Germinal center (tissue), 1 donor: ENCODE data around the gene BPNT1.
"Not testable (repeated sequence)": the region's sequence is repeated elsewhere in the genome, so short reads cannot be mapped to it uniquely, and the experiment has no call there.

Source experiments
- DNase-seq: peaks from one replicate; pipeline ENCODE4 v3.0.0; 2012; ENCODE audit warnings: mixed read lengths, low spot score

Gene BPNT1

GRCh38 chr1:220089650-220090556 is at the start of gene BPNT1:
Gene BPNT1, minus strand, starts transcription at chr1:220089788. Its CDS starts 9,942 bp downstream, at chr1:220079846.
- peak; percentile 87 for DNase-seq

- no peak for DNase-seq
Measured at GRCh38 chr1:220137019-220137786, 47.6 kb upstream of the BPNT1 start.

- no peak for DNase-seq
Measured at GRCh38 chr1:220135755-220136154, 46.2 kb upstream of the BPNT1 start.

DNA sequence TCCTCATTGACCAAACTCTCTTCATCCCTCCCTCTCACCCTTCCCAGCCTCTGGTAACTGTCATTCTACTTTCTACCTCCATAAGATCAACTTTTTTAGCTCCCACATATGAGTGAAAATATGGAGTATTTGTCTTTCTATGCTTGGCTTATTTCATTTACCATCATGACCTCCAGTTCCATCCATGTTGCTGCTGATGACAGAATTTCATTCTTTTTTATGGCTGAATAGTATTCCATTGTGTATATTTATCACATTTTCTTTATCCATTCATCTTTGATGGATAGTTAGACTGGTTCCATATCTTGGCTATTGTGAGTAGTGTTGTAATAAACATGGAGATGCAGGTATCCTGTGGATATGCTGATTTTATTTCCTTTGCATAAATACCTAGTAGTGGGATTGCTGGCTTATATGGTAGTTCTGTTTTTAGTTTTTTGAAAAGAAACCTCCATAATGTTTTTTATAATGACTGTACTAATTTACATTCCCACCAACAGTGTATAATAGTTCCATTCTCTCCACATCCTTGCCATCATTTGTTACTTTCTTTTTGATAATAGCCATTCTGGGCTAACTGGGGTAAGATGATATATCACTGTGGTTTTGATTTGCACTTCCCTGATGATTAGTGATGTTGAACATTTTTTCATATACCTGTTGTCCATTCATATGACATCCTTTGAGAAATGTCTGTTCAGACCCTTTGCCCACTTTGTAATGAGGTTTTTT is 40.1 kb upstream of the BPNT1 start:
- DNase-seq: no peak

- DNase-seq: no peak
Measured at GRCh38 chr1:220127076-220127475, 37.5 kb upstream of the BPNT1 start.

DNA sequence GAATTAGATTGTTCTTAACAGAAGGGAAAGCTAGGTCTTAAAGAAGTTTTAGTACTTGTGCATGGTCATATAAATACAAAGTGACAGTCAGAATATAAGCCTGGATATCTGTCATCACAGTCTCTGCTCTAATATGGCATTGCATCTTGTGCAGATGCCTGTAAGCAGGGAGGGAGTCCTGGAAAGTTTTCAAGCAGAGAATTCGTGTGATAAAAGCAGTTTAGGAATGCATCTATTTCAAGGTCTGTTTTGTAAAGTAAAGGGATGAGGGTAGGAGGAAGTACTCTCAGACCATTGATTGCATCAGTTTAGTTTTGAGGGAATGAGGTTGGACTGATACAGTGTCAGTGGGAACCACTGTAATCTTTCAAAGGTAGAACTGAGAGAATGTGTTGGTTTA is 35.0 kb upstream of the BPNT1 start:
- DNase-seq: no peak

DNA sequence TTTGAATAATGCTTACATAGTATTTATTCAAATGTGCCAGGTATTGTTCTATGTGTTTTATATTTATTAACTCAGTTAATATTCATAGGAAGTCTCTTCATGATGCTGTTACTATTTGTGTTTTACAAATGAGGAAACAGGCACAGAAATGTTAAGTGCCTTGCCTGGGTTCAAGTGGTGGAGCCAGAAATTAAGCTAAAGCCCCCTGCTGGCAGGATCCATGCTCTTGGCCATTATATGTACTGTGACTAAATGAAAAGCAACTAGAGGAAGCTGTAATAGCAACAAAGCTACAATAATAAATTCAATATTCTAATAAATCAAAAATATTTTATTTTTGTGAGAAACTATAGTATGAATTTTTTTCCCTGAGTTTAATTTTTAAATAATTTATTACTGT is 34.3 kb upstream of the BPNT1 start:
- no peak for DNase-seq

DNA sequence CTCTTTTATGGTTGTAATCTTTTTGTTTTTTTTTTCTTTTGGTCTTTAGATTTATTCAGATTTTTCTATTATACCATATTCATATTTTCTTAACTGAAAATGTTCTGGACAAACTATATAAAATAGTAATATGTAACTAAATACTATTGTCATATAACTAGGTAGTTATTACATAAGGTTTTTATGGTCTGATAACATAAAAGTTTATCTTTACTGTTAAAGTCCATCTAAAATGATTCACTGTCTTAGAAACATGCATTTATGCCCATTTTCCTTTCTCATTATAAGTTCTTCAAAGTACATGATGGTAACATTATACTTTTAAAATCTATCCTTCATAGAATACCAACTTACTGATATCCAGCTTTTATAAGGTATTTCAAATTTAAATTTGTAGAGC is 33.5 kb upstream of the BPNT1 start:
- no peak for DNase-seq

GRCh38 chr1:220121791-220122530 is 32.4 kb upstream of the BPNT1 start:
- DNase-seq: no peak

GRCh38 chr1:220119043-220119512 is 29.5 kb upstream of the BPNT1 start:
- DNase-seq: no peak

DNA sequence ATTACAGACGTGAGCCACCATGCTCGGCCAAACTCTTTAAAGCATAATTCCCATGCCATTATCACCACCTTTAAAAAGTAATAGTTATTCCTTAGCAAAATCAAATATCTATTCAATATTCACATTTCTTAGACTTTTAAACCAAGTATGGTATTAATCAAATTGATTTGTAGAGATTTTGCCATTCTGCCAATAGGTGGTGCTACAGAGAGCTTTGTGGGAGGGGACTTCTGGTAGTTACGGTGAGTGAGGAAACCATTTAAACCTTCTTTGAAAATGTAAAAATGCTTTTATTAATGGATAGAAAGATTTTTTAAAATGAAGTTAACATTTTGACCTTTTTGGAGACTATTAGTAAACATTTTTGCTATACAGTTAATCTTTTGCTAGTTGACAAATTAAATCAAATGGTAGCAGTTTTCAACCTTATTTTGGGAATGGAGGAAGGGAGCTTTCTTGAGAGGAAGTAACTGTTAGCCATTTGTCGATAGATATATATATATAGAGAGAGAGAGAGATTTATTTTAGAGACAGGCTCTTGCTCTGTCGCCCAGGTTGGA is 23.6 kb upstream of the BPNT1 start:
- DNase-seq: peak; percentile 59

- not testable (repeated sequence) for DNase-seq
Measured at GRCh38 chr1:220112600-220112999, 23.0 kb upstream of the BPNT1 start.

DNA sequence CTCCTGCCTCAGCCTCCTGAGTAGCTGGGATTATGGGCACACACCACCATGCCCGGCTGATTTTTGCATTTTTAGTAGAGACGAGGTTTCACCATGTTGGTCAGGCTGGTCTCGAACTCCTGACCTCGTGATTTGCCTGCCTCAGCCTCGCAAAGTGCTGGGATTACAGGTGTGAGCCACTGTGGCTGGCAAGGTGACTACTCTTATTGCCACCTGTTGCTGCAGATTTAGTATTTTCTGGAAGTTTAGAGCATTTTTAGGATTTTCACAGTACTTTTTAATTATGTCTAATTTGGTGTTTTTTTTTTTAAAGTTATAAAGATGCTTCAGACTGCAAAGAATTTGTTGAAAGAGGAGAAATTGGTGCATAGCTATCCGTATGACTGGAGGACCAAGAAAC is 20.9 kb upstream of the BPNT1 start:
- DNase-seq: not testable (repeated sequence)

- DNase-seq: no peak
Measured at GRCh38 chr1:220099826-220100225, 10.2 kb upstream of the BPNT1 start.

GRCh38 chr1:220094016-220094911 is 4.7 kb upstream of the BPNT1 start, which contains the start of gene IARS2:
Gene IARS2, plus strand, starts transcription at chr1:220094132. Its CDS starts 85 bp downstream, at chr1:220094217.
- peak; percentile 93 for DNase-seq

DNA sequence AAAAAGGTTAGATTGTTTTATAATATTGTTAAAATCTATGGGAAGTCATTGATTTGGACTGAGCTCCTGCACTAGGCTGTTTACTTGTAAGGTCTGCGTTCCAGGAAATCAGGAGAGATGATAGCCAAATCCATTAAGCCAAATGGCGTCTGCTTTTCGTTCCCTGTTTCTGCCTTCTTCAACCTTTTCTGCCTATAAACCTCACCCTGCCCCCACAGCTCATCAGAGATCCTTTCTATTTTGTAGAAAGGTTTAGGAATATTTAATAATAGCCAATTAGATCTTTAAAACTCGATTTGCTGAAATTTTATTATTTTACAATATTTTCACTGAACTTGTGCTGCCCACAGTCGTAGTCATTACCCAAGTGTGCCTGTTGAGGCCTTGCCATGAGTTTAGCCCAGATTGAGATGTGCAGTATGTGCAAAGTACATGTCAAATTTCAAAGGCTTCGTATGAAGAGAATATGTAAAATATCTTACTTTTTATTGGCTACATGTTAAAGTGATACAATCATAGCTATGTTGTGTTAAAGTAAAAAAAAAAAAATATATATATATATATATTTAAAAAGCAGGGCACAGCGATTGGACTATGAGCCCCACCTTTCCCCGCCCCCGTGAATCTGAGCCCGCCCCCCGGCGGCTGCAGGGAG is 3.9 kb upstream of the BPNT1 start:
- DNase-seq: peak; percentile 7

DNA sequence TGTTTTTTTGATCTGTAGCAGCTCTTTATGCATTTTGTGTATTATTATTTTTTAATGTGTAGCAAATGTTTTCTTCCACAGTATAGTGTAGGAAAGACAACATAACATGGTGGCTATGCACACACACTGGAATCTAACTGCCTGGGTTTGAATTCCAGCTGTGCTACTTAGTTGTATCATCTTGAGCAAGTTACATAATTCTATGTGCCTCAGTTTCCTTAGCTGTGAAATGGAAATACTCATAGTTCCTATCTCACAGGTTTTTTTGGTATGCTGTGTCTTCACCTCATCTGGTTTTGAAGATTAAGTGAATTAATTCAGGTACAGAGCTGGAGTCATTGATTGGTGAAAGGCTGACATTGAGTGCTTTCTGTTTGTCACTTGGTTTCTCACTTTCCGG is 3.1 kb upstream of the BPNT1 start:
- no peak for DNase-seq

- peak; percentile 36 for DNase-seq
Measured at GRCh38 chr1:220086261-220086686, 3.3 kb downstream of the BPNT1 start.

- no peak for DNase-seq
Measured at GRCh38 chr1:220084460-220084859, 5.1 kb downstream of the BPNT1 start.
